ENCODE measurements around the gene ASIC4.

- TF ChIP-seq, protein P1, sequence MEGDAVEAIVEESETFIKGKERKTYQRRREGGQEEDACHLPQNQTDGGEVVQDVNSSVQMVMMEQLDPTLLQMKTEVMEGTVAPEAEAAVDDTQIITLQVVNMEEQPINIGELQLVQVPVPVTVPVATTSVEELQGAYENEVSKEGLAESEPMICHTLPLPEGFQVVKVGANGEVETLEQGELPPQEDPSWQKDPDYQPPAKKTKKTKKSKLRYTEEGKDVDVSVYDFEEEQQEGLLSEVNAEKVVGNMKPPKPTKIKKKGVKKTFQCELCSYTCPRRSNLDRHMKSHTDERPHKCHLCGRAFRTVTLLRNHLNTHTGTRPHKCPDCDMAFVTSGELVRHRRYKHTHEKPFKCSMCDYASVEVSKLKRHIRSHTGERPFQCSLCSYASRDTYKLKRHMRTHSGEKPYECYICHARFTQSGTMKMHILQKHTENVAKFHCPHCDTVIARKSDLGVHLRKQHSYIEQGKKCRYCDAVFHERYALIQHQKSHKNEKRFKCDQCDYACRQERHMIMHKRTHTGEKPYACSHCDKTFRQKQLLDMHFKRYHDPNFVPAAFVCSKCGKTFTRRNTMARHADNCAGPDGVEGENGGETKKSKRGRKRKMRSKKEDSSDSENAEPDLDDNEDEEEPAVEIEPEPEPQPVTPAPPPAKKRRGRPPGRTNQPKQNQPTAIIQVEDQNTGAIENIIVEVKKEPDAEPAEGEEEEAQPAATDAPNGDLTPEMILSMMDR (IDR thresholded peaks at IDR 0.05), result no peak
- TF ChIP-seq POLR2AphosphoS5 (IDR thresholded peaks at IDR 0.05) (no peak), EP300 (IDR thresholded peaks at IDR 0.05; ENCODE audit: low read depth) (no peak), POLR2A (IDR thresholded peaks at IDR 0.05) (no peak)
Observed at GRCh38 chr2:219538956-219539788, 24.9 kb downstream of the ASIC4 start.

All from transverse colon (tissue), 4 donors.